Lung (tissue), 12 donors: Measurements from ENCODE around the gene IL9. TPM values are rescaled to one million over a fixed set of nuclear protein-coding genes. Genes with fewer than 3 reads are reported as not detected.

Experiments
- ATAC-seq: fragments of 200-7000 bp; cut with Tn5 transposase; one replicate; pipeline ENCODE4 v1.9.1; 2020; ENCODE audit warnings: moderate number of reproducible peaks; ENCODE audit not compliant: insufficient read depth, low FRiP score
- DNase-seq, 3 donors: peaks; one replicate each; pipeline ENCODE4 v3.0.0-alpha.2; 2013 to 2017
- H3K27ac ChIP-seq, 2 donors: one replicate each; pipeline ENCODE4 v1.5.1; 2013; ENCODE audit warnings: mild to moderate bottlenecking in 2 of 2, moderate library complexity in 2 of 2, control low read depth in 1 of 2, inconsistent platforms in 1 of 2, low read depth in 1 of 2, low read length in 1 of 2
- H3K27me3 ChIP-seq, 3 donors: one replicate each; pipeline ENCODE4 v1.5.1; 2013; ENCODE audit warnings: low read length in 2 of 3; ENCODE audit not compliant: control insufficient read depth in 3 of 3, insufficient read depth in 3 of 3
- H3K36me3 ChIP-seq, 4 donors: one replicate each; pipeline ENCODE4 v1.5.1; 2013; ENCODE audit warnings: low read length in 4 of 4, mild to moderate bottlenecking in 1 of 4, moderate library complexity in 1 of 4; ENCODE audit not compliant: control insufficient read depth in 4 of 4, insufficient read depth in 4 of 4
- H3K4me1 ChIP-seq, 5 donors: one replicate each; pipeline ENCODE4 v1.5.1; 2013; ENCODE audit warnings: low read length in 5 of 5, mild to moderate bottlenecking in 2 of 5, moderate library complexity in 1 of 5; ENCODE audit not compliant: control insufficient read depth in 5 of 5, insufficient read depth in 5 of 5
- H3K4me3 ChIP-seq: one replicate; pipeline ENCODE4 v1.5.1; 2013; ENCODE audit warnings: mild to moderate bottlenecking, control low read depth, moderate library complexity
- H3K9ac ChIP-seq, 2 donors: one replicate each; pipeline ENCODE4 v1.5.1; 2013; ENCODE audit warnings: low read length in 2 of 2, control low read depth in 1 of 2; ENCODE audit not compliant: insufficient read depth in 1 of 2
- H3K9me3 ChIP-seq, 4 donors: one replicate each; pipeline ENCODE4 v1.5.1; 2013; ENCODE audit warnings: low read length in 3 of 4, mild to moderate bottlenecking in 1 of 4, moderate library complexity in 1 of 4; ENCODE audit not compliant: control insufficient read depth in 4 of 4, insufficient read depth in 3 of 4
- WGBS, 2 donors: extraction: QIAGEN DNeasy Blood & Tissue Kit; methylation state at CpG; one replicate each; pipeline ENCODE4 v1.1.7; 2013; 5-methylcytosine and 5-hydroxymethylcytosine counted together
- polyA plus RNA-seq, 2 donors: library from polyadenylated mRNA; stranded (reverse); fragments of 200-250 nt; gene quantifications; one replicate each; pipeline ENCODE4 v1.2.1, GENCODE V29; 2013
- total RNA-seq, 2 donors: library from RNA; depleted of rRNA in 1 of 2; stranded (reverse); fragments of >200 nt in 1 of 2; gene quantifications; one replicate each; pipeline ENCODE4 v1.2.1, GENCODE V29; 2014 to 2021
- TF ChIP-seq, protein P1 (sequence below): IDR thresholded peaks from 2 replicates; pipeline ENCODE4 v1.5.1; 2012; ENCODE audit warnings: mild to moderate bottlenecking; ENCODE audit errors: control extremely low read depth, extremely low read depth
- donor health status: control.
- donor health status: control.
- donor health status: Bipolar disorder and iron deficiency.
- donor health status: healthy.
- donor health status: DM: yes; HTN: yes; CAD: no.

Gene IL9
- total and polyA plus RNA-seq, 4 donors = not detected

DNA sequence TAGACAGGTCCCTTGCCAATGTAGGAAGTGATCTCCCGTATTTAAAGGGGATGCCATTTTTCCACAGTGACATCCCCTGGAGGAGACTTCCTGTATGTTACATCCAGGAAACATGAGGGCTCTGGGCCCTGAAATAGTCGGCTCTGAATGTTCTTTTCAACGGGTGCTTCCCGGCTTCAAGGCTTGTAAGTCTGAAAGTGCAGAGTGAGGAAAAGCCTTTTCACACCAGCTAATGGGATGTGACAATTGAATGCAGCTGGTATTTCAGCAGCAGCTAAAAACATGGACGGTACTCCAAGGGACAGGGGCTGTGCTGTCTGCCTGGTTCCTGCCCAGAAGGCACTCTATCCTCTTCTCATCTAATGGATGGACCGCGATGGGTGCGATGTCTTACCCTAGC lies 1.4 kb downstream of the IL9 start:
- 54 to 63% methylated on average over 8 of the region's 8 CpGs for WGBS, 2 donors
- no peaks in the 10 kb centered on the region for H3K36me3 ChIP-seq
- H3K4me3 ChIP-seq = no peak overlapping the region
- peaks cover 0 to 3% (median 0%) of the 10 kb centered on the region in 4 donors for H3K9me3 ChIP-seq
- H3K27me3 ChIP-seq = peaks cover 0 to 10% (median 2%) of the 10 kb centered on the region in 3 donors
- no peak overlapping the region for H3K9ac ChIP-seq
- ATAC-seq = no peak
- no peak overlapping the region for H3K27ac ChIP-seq
- peak; percentile 47 to 76 (median 67) for DNase-seq
- H3K4me1 ChIP-seq = peaks cover 0 to 37% (median 14%) of the 10 kb centered on the region in 5 donors
- TF ChIP-seq, protein P1, sequence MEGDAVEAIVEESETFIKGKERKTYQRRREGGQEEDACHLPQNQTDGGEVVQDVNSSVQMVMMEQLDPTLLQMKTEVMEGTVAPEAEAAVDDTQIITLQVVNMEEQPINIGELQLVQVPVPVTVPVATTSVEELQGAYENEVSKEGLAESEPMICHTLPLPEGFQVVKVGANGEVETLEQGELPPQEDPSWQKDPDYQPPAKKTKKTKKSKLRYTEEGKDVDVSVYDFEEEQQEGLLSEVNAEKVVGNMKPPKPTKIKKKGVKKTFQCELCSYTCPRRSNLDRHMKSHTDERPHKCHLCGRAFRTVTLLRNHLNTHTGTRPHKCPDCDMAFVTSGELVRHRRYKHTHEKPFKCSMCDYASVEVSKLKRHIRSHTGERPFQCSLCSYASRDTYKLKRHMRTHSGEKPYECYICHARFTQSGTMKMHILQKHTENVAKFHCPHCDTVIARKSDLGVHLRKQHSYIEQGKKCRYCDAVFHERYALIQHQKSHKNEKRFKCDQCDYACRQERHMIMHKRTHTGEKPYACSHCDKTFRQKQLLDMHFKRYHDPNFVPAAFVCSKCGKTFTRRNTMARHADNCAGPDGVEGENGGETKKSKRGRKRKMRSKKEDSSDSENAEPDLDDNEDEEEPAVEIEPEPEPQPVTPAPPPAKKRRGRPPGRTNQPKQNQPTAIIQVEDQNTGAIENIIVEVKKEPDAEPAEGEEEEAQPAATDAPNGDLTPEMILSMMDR = no peak

DNA sequence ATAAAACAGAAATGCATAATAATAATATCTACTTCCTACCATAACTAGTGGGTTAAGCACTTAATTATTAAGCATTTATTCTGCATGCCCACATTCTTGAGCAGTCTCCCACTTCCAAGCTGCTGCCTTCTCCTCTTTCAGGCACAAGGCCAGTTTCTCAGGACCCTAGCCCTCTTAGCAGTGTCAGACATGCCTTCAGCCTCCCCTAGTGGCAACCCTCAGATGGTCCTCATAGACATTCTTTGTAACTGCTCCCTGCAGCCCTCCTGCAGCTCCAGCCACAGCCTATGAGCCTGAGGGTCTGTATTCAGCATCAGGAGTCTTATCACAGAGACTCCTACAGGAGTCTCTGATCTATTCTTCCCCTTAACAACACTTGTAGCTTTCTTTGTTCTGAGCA lies 3.9 kb downstream of the IL9 start:
- H3K9ac ChIP-seq = no peak overlapping the region
- peaks cover 0 to 44% (median 19%) of the 10 kb centered on the region in 5 donors for H3K4me1 ChIP-seq
- ATAC-seq = no peak

DNA sequence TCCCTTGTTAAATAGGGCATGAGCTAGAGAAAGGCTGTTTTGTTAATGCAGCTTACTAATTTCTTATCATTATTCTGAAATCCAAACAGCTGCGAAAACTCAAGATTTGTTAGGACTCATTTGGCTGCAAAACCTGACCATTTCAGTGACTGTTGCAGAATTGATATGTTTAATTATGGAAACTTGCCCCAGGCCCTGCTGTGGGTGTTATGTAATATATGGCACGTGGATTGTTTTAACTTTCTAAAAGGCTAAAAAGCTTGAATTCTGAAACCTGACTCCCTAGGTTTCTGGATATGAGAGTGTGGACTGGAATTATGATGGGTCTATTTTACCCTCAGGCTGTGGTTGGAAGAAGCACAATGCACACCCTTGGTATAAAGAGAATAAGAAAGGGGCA lies 4.4 kb downstream of the IL9 start:
- TF ChIP-seq, protein P1 = no peak
- WGBS, 2 donors = 57 to 70% methylated on average over 2 of the region's 2 CpGs
- DNase-seq (peak; percentile 71 to 95 (median 94)), ATAC-seq (no peak)
- Histone ChIP-seq H3K4me3 (no peak overlapping the region), H3K27me3 (peaks cover 0 to 4% (median 0%) of the 10 kb centered on the region in 3 donors), H3K9me3 (no peaks in the 10 kb centered on the region), H3K27ac (no peak overlapping the region), H3K4me1 (peaks cover 0 to 44% (median 19%) of the 10 kb centered on the region in 5 donors), H3K9ac (no peak overlapping the region), H3K36me3 (no peaks in the 10 kb centered on the region)

More for the DNA sequence above, 3.9 kb downstream of the IL9 start:
- TF ChIP-seq, protein P1 = no peak
- Histone ChIP-seq H3K4me3 (no peak overlapping the region), H3K27ac (no peak overlapping the region), H3K9me3 (no peaks in the 10 kb centered on the region), H3K36me3 (no peaks in the 10 kb centered on the region), H3K27me3 (peaks cover 0 to 5% (median 0%) of the 10 kb centered on the region in 3 donors)
- DNase-seq = peak; percentile 72 to 78 (median 77)

DNA sequence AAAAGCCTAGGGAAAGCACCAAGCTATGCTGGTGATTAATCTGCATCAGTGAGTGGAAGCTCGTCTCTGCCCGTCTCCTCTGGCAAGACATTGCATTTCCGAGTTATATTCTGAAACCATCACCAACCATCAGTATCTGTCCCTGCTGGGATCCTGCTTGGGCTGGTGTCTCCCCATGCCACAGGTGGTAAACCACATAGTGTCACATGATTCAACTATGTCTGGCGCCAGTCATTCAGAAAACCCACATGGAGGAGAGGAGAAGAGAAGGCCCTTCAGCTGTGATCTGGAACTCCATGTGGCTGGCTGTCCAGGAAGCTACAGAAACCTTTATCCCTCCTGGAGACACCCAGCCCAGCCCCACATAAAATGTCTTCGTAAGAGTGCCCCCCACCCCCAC lies 4.8 kb downstream of the IL9 start:
- peaks cover 0 to 44% (median 19%) of the 10 kb centered on the region in 5 donors for H3K4me1 ChIP-seq
- no peak overlapping the region for H3K4me3 ChIP-seq
- peaks cover 0 to 6% (median 0%) of the 10 kb centered on the region in 3 donors for H3K27me3 ChIP-seq
- no peak overlapping the region for H3K9ac ChIP-seq
- peak in 1 of 3 donors; percentile 13 for DNase-seq
- no peak overlapping the region for H3K27ac ChIP-seq
- no peaks in the 10 kb centered on the region for H3K36me3 ChIP-seq
- H3K9me3 ChIP-seq = no peaks in the 10 kb centered on the region
- no peak for ATAC-seq
- 76 to 77% methylated on average over 5 of the region's 5 CpGs for WGBS, 2 donors
- TF ChIP-seq, protein P1 = no peak
